IMR-90 (cell line): ENCODE measurements around the gene OTOGL. TPM values are rescaled to one million over a fixed set of nuclear protein-coding genes. Genes with fewer than 3 reads are reported as not detected.

Experiments used
- ATAC-seq: fragments of 200-7000 bp; cut with Tn5 transposase; 2 replicates; pipeline ENCODE4 v1.9.1; 2020; ENCODE audit warnings: low read depth, mild to moderate bottlenecking, moderate library complexity
- BruUV-seq: library from RNA; stranded (reverse); fragments of 400-500 nt; replicated peaks from 2 replicates; lab custom pipeline; 2021; lab: Mats Ljungman, UMichigan
- CTCF ChIA-PET: fragments of 300-600 bp; formaldehyde crosslinking; extraction: SDS; loops from one replicate; lab custom pipeline; 2021; ENCODE audit warnings: antibody characterized with exemption; lab: Yijun Ruan, JAX
- POLR2A ChIA-PET: fragments of 300-600 bp; sonication (Branson Sonifier 250); formaldehyde crosslinking; loops from one replicate; lab custom pipeline; 2022; ENCODE audit warnings: antibody characterized with exemption; ENCODE audit not compliant: unreplicated experiment; lab: Charles Lee
- DNase-seq: peaks from one replicate; pipeline ENCODE4 v3.0.0; 2013
- H2AFZ ChIP-seq: replicated peaks from 2 replicates; pipeline ENCODE3; 2013; ENCODE audit warnings: low read length, mild to moderate bottlenecking; ENCODE audit not compliant: poor library complexity
- H2AK5ac ChIP-seq: 2 replicates; pipeline ENCODE4 v1.6.1; 2013; ENCODE audit warnings: low read depth, low read length, inconsistent platforms
- H2AK9ac ChIP-seq: replicated peaks from 2 replicates; pipeline ENCODE3; 2013; ENCODE audit warnings: mild to moderate bottlenecking, low read depth, low read length, moderate library complexity; ENCODE audit not compliant: poor library complexity
- H2BK120ac ChIP-seq: 2 replicates; pipeline ENCODE4 v1.6.1; 2013; ENCODE audit warnings: low read depth, low read length, inconsistent platforms
- H2BK15ac ChIP-seq: 3 replicates; pipeline ENCODE4 v1.6.1; 2013; ENCODE audit warnings: low read depth, low read length, inconsistent platforms
- H2BK20ac ChIP-seq: 2 replicates; pipeline ENCODE4 v1.6.1; 2013; ENCODE audit warnings: low read depth, mild to moderate bottlenecking, inconsistent platforms, low read length, moderate library complexity
- H2BK5ac ChIP-seq: 2 replicates; pipeline ENCODE4 v1.6.1; 2013; ENCODE audit warnings: mild to moderate bottlenecking, low read depth, low read length, inconsistent platforms; ENCODE audit not compliant: poor library complexity, severe bottlenecking
- H3K14ac ChIP-seq: replicated peaks from 2 replicates; pipeline ENCODE4 v1.6.1; 2013; ENCODE audit warnings: low read depth, low read length, inconsistent platforms
- H3K18ac ChIP-seq: 2 replicates; pipeline ENCODE4 v1.6.1; 2013; ENCODE audit warnings: low read depth, low read length, control low read depth
- H3K23ac ChIP-seq: 2 replicates; pipeline ENCODE4 v1.6.1; 2013; ENCODE audit warnings: low read depth, low read length, inconsistent platforms
- H3K27ac ChIP-seq: 2 replicates; pipeline ENCODE4 v1.5.1; 2013; ENCODE audit warnings: mild to moderate bottlenecking, control low read depth, low read length; ENCODE audit not compliant: insufficient read depth
- H3K27me3 ChIP-seq: 2 replicates; pipeline ENCODE4 v1.6.1; 2013; ENCODE audit warnings: low read length; ENCODE audit not compliant: control insufficient read depth, insufficient read depth
- H3K36me3 ChIP-seq: 2 replicates; pipeline ENCODE4 v1.6.1; 2013; ENCODE audit warnings: low read length, mixed read lengths; ENCODE audit not compliant: control insufficient read depth, insufficient read depth
- H3K4ac ChIP-seq: 2 replicates; pipeline ENCODE4 v1.6.1; 2013; ENCODE audit warnings: low read depth, low read length, inconsistent platforms
- H3K4me1 ChIP-seq: 2 replicates; pipeline ENCODE4 v1.6.1; 2013; ENCODE audit warnings: low read length, mixed read lengths; ENCODE audit not compliant: control insufficient read depth, insufficient read depth
- H3K4me2 ChIP-seq: 2 replicates; pipeline ENCODE4 v1.6.1; 2013; ENCODE audit warnings: low read depth, mild to moderate bottlenecking, control low read depth, low read length, moderate library complexity
- H3K4me3 ChIP-seq: 2 replicates; pipeline ENCODE4 v1.5.1; 2013; ENCODE audit warnings: low read depth, mild to moderate bottlenecking, control low read depth, low read length, moderate library complexity; ENCODE audit not compliant: insufficient read depth
- H3K56ac ChIP-seq: 2 replicates; pipeline ENCODE4 v1.6.1; 2013; ENCODE audit warnings: low read length, inconsistent platforms; ENCODE audit not compliant: insufficient read depth; ENCODE audit errors: extremely low read depth
- H3K79me1 ChIP-seq, 2 experiments: 2 replicates each; pipeline ENCODE4 v1.6.1; 2013; ENCODE audit warnings: low read length in 2 of 2, inconsistent platforms in 1 of 2, low read depth in 1 of 2
- H3K9ac ChIP-seq: 2 replicates; pipeline ENCODE4 v1.6.1; 2013; ENCODE audit warnings: low read depth, low read length, control low read depth
- H3K9me1 ChIP-seq: 2 replicates; pipeline ENCODE4 v1.6.1; 2013; ENCODE audit warnings: low read length, inconsistent platforms; ENCODE audit not compliant: insufficient read depth
- H3K9me3 ChIP-seq: 2 replicates; pipeline ENCODE4 v1.6.1; 2013; ENCODE audit warnings: low read length; ENCODE audit not compliant: control insufficient read depth, insufficient read depth
- H4K20me1 ChIP-seq: 2 replicates; pipeline ENCODE4 v1.6.1; 2013; ENCODE audit warnings: low read length, inconsistent platforms; ENCODE audit not compliant: insufficient read depth
- H4K5ac ChIP-seq: 2 replicates; pipeline ENCODE4 v1.6.1; 2013; ENCODE audit warnings: mild to moderate bottlenecking, low read depth, low read length, control low read depth
- H4K8ac ChIP-seq, 2 experiments: 2 replicates each; pipeline ENCODE4 v1.6.1; 2013; ENCODE audit warnings: low read depth in 2 of 2, low read length in 2 of 2, control low read depth in 1 of 2, inconsistent platforms in 1 of 2
- H4K91ac ChIP-seq: 2 replicates; pipeline ENCODE4 v1.6.1; 2013; ENCODE audit warnings: low read depth, low read length, inconsistent platforms; ENCODE audit not compliant: insufficient read depth
- BHLHE40 ChIP-seq: fragments of 150-350 bp; IDR thresholded peaks from 2 replicates; pipeline ENCODE4 v1.6.1; 2016; ENCODE audit warnings: mild to moderate bottlenecking, low read depth, low read length
- CEBPB ChIP-seq: IDR thresholded peaks from 2 replicates; pipeline ENCODE4 v1.6.1; 2012; ENCODE audit warnings: low read depth, low read length, improper control_type of control experiment
- CHD1 ChIP-seq: IDR thresholded peaks from 2 replicates; pipeline ENCODE4 v1.6.1; 2012; ENCODE audit warnings: low read depth, low read length, improper control_type of control experiment
- MAFK ChIP-seq: IDR thresholded peaks from 2 replicates; pipeline ENCODE4 v1.6.1; 2012; ENCODE audit warnings: low read depth, low read length, improper control_type of control experiment
- MAZ ChIP-seq: IDR thresholded peaks from 2 replicates; pipeline ENCODE4 v1.6.1; 2012; ENCODE audit warnings: low read depth, mild to moderate bottlenecking, low read length, improper control_type of control experiment, moderate library complexity, borderline replicate concordance
- MXI1 ChIP-seq: IDR thresholded peaks from 2 replicates; pipeline ENCODE4 v1.6.1; 2012; ENCODE audit warnings: low read depth, mild to moderate bottlenecking, low read length, moderate library complexity, borderline replicate concordance
- NFE2L2 ChIP-seq: fragments of 150-350 bp; IDR thresholded peaks from 2 replicates; pipeline ENCODE4 v1.6.1; 2016; ENCODE audit warnings: low read depth, mild to moderate bottlenecking, low read length
- RCOR1 ChIP-seq: IDR thresholded peaks from 2 replicates; pipeline ENCODE4 v1.6.1; 2012; ENCODE audit warnings: mild to moderate bottlenecking, low read length, improper control_type of control experiment; ENCODE audit not compliant: insufficient replicate concordance
- SMC3 ChIP-seq: fragments of 150-350 bp; IDR thresholded peaks from 2 replicates; pipeline ENCODE4 v1.6.1; 2016; ENCODE audit warnings: low read depth, mild to moderate bottlenecking, antibody characterized with exemption, low read length, moderate library complexity
- USF2 ChIP-seq: fragments of 150-350 bp; IDR thresholded peaks from 2 replicates; pipeline ENCODE4 v1.6.1; 2017; ENCODE audit warnings: mild to moderate bottlenecking, antibody characterized with exemption, low read length, low read depth
- WGBS, 2 experiments: methylation state at CpG; one replicate each; pipeline versions ENCODE4 v1.1.5 to v1.1.7; 2013; ENCODE audit warnings: missing lambda C conversion rate in 2 of 2; ENCODE audit not compliant: insufficient read length in 1 of 2; ENCODE audit errors: extremely low coverage in 2 of 2; 5-methylcytosine and 5-hydroxymethylcytosine counted together
- dilution Hi-C: fragments of 300-500 bp; cut with HindIII; formaldehyde crosslinking; loops from one replicate; pipeline ENCODE4 v1.14.3; 2018; ENCODE audit warnings: low sequenced_read_pairs; ENCODE audit not compliant: unreplicated experiment
- in situ Hi-C: fragments of 300-500 bp; cut with MboI; formaldehyde crosslinking; loops from 3 replicates; pipeline ENCODE4 v1.14.3; 2019; ENCODE audit warnings: low sequenced_read_pairs, inconsistent platforms, mixed read lengths
- intact Hi-C: fragments of 100-400 bp; cut with micrococcal nuclease; formaldehyde crosslinking; loops from 2 replicates; pipeline ENCODE4 v1.10.0; 2022
- polyA plus RNA-seq, 3 experiments: library from polyadenylated mRNA; depleted of rRNA; stranded (reverse); fragments of >200 nt; gene quantifications; 2 replicates each; pipeline ENCODE4 v1.2.3, GENCODE V29; 2012; ENCODE audit warnings: low replicate concordance in 1 of 3
- total RNA-seq: library from RNA; depleted of rRNA; stranded (reverse); fragments of >200 nt; gene quantifications from 2 replicates; pipeline ENCODE4 v1.2.3, GENCODE V29; 2012

OTOGL gene
- total and polyA plus RNA-seq, 2 of the 4 experiments (the other 2 are of a cell fraction), result 0.10 to 0.18 TPM

- H2AFZ ChIP-seq, result no peak overlapping the region
- no peak for DNase-seq
- no peak overlapping the region for H3K9ac ChIP-seq
- peaks cover 3% of the 10 kb centered on the region; the same call in 1 of the 2 replicates for H3K4me1 ChIP-seq
- no peak overlapping the region for H3K4me2 ChIP-seq
- H2AK9ac ChIP-seq, result no peak overlapping the region
- H2BK5ac ChIP-seq, result no peak overlapping the region
- H2AK5ac ChIP-seq, result no peak overlapping the region
- no TSS peak for BruUV-seq
- H3K9me3 ChIP-seq, result no peaks in the 10 kb centered on the region
- no peak overlapping the region for H2BK120ac ChIP-seq
- no peak overlapping the region for H3K18ac ChIP-seq
- H3K79me1 ChIP-seq, result no peaks in the 10 kb centered on the region
- H3K4me3 ChIP-seq, result no peak overlapping the region
- CTCF ChIA-PET, result interaction anchor here (0.8 kb wide), 1 partner anchor 10 kb away, joined by 4 read pairs; no protein-coding TSS in a partner anchor
- no peak overlapping the region for H3K56ac ChIP-seq
- no peaks in the 10 kb centered on the region for H3K9me1 ChIP-seq
- H4K5ac ChIP-seq, result no peak overlapping the region
- no peaks in the 10 kb centered on the region for H3K36me3 ChIP-seq
- dilution Hi-C loops, result no loop called here
- ATAC-seq, result no peak
- no peak overlapping the region for H2BK20ac ChIP-seq
- H4K8ac ChIP-seq, result no peak overlapping the region
- no CpG with 5 or more reads among the region's 2 CpGs for whole genome bisulfite sequencing, 2 experiments
- no peak overlapping the region for H3K14ac ChIP-seq
- H3K4ac ChIP-seq, result no peak overlapping the region
- H3K23ac ChIP-seq, result no peak overlapping the region
- in situ Hi-C loops, result no loop called here
- POLR2A ChIA-PET, result no interaction called here
- H3K27ac ChIP-seq, result no peak overlapping the region
- intact Hi-C loops, result no loop called here
- TF ChIP-seq RCOR1 (no peak), BHLHE40 (no peak), USF2 (no peak), CEBPB (no peak), SMC3 (no peak), MAFK (no peak), MAZ (no peak), NFE2L2 (no peak), CHD1 (no peak), MXI1 (no peak)
- no peaks in the 10 kb centered on the region for H4K20me1 ChIP-seq
- no peak overlapping the region for H2BK15ac ChIP-seq
- H4K91ac ChIP-seq, result no peak overlapping the region
- H3K27me3 ChIP-seq, result no peaks in the 10 kb centered on the region
Observed at GRCh38 chr12:80059875-80060274, 39.5 kb upstream of the OTOGL start.
